Measurements from ENCODE around the gene HSF4.

HSF4 gene

GRCh38 chr16:67145746-67146145 is 18.8 kb upstream of the HSF4 start:
- TF ChIP-seq CTCF (IDR thresholded peaks at IDR 0.05; ENCODE audit: low read depth, low read length, missing control alignments), result no peak
- DNase-seq (ENCODE audit: extremely low read depth, low read depth), result no peak
- H3K4me3 ChIP-seq (replicated peaks; ENCODE audit: low read depth, low read length), result no peak overlapping the region

- TF ChIP-seq CTCF (IDR thresholded peaks at IDR 0.05; ENCODE audit: low read depth, low read length, missing control alignments), result no peak
- DNase-seq (ENCODE audit: extremely low read depth, low read depth), result no peak
- H3K4me3 ChIP-seq (replicated peaks; ENCODE audit: low read depth, low read length), result no peak overlapping the region
These were observed 17.8 kb upstream of the HSF4 start for GRCh38 chr16:67146523-67147357.

- no peak for DNase-seq (ENCODE audit: extremely low read depth, low read depth)
- no peak overlapping the region for H3K4me3 ChIP-seq (replicated peaks; ENCODE audit: low read depth, low read length)
- no peak for TF ChIP-seq CTCF (IDR thresholded peaks at IDR 0.05; ENCODE audit: low read depth, low read length, missing control alignments)
These were observed 17.0 kb upstream of the HSF4 start for GRCh38 chr16:67147437-67148140.

- no peak for TF ChIP-seq CTCF (IDR thresholded peaks at IDR 0.05; ENCODE audit: low read depth, low read length, missing control alignments)
- H3K4me3 ChIP-seq (replicated peaks; ENCODE audit: low read depth, low read length), result no peak overlapping the region
- DNase-seq (ENCODE audit: extremely low read depth, low read depth), result no peak
These were observed 16.3 kb upstream of the HSF4 start for GRCh38 chr16:67148221-67148620.

GRCh38 chr16:67148656-67149275 is 15.8 kb upstream of the HSF4 start:
- no peak overlapping the region for H3K4me3 ChIP-seq (replicated peaks; ENCODE audit: low read depth, low read length)
- no peak for TF ChIP-seq CTCF (IDR thresholded peaks at IDR 0.05; ENCODE audit: low read depth, low read length, missing control alignments)
- no peak for DNase-seq (ENCODE audit: extremely low read depth, low read depth)

- DNase-seq (ENCODE audit: extremely low read depth, low read depth), result no peak
- no peak overlapping the region for H3K4me3 ChIP-seq (replicated peaks; ENCODE audit: low read depth, low read length)
- TF ChIP-seq CTCF (IDR thresholded peaks at IDR 0.05; ENCODE audit: low read depth, low read length, missing control alignments), result no peak
These were observed 15.1 kb upstream of the HSF4 start for GRCh38 chr16:67149276-67150046.
